Suppressor macrophage treated with lipopolysaccharide for 4 hours (primary cell): ENCODE data around the gene ELAVL2.

Experiments used
- DNase-seq: peaks from one replicate; pipeline ENCODE4 v3.0.0-alpha.2; 2020

Gene ELAVL2

DNA sequence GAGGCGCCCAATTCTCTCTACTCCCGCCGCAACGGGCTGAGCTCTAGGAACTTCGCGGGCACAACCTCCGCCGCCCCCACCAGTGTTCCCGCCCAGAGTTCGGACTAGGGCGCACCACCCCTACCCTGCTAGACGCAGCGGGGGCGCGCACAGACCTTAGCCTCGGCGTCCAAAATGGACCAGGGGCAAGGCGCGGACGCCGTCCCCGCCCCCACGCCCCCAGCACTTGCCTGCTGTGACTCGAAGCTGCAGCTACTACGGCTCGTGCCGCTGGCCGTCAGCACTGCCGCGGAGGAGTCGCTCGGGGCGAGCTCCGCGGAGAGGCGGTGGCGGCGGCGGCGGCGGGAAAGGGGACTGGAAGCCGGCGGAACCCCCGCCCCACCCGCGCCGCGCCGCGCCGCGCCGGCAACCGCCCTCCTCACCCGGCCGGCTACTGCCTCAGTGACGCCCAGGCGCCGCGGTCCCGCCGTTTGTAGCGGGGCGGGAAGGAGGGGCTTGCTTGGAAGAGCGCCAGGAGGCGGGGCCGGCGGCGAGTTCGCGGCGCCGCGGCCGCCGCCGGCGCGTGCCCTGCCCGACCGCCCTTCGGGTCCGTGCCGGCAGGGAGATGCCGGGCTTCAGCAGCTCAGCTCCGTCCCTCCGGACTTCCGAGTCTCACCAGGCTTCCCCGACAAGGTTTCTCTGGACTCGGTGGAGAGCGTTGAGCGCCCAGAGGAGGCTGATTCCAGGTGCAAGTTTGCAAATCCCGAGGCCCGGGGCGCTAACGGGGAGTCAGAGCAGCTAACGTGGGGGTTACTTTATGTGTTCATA is 4.5 kb downstream of the ELAVL2 start:
- DNase-seq: no peak

GRCh38 chr9:23820451-23821374 is 5.3 kb downstream of the ELAVL2 start:
- DNase-seq: no peak

GRCh38 chr9:23819403-23819802 is 6.6 kb downstream of the ELAVL2 start:
- no peak for DNase-seq

GRCh38 chr9:23814243-23814642 is 11.8 kb downstream of the ELAVL2 start:
- no peak for DNase-seq

DNA sequence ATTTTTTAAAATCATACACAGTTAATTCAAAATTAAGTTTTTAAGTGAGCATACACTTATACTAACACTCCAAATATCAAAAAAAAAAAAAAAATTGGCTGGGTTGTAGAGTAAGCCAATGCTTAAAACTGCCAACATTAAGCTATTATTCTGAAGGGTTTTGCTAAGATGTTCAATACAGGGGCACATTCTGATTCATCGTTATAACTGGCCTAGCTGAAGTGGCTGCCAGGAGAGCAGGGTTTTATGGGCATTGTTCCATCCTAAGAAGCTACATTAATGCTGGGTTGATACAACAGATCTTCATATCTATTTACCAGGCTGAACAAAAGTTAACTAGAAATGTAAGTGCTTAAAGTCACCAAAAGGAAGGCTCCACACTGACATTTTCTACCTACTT is 13.4 kb downstream of the ELAVL2 start:
- DNase-seq: no peak

- no peak for DNase-seq
Observed at GRCh38 chr9:23811633-23812032, 14.4 kb downstream of the ELAVL2 start.

GRCh38 chr9:23803216-23803615 is 22.8 kb downstream of the ELAVL2 start:
- DNase-seq: no peak

GRCh38 chr9:23801523-23801922 is 24.5 kb downstream of the ELAVL2 start:
- DNase-seq: no peak

DNA sequence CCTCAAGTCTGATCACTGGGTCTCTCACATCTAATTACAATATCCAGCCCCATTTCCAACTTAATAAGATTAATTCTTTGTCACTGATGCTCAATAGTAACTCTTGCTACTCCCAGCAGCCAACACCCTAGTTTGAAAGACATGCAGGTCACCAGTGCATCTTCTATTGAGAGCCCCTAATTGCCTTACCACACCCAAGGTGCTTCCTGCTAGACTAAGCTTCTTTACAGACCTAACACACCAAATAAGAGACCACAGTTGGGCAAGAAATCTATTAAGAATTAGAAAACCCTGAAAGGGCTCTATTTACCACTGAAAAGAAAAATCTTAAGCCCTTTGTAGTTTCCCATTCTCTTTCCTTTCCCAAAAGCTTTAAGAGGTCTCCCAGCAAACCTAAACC is 26.5 kb downstream of the ELAVL2 start:
- DNase-seq: no peak

GRCh38 chr9:23798325-23798724 is 27.7 kb downstream of the ELAVL2 start:
- DNase-seq: no peak

DNA sequence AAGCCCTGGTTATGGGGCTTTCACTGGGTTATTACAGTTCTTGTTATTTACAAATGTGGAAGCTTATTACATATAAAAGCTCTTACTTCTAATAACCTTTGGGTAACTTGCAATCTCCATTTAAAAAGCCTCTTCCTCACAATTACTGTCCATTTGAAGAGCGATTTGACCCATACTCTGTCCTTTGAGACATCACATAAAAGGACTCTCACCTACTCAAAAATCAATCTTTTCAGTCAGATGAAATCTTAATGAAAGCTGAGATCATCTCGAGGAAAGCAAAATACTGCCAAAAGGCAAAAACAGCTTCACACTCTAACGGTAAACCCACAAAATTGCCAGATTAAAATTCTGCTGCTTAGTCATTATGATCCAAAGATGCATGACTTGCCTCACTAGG is 29.8 kb downstream of the ELAVL2 start:
- DNase-seq: no peak

GRCh38 chr9:23790351-23791260 is 35.4 kb downstream of the ELAVL2 start:
- DNase-seq: no peak

DNA sequence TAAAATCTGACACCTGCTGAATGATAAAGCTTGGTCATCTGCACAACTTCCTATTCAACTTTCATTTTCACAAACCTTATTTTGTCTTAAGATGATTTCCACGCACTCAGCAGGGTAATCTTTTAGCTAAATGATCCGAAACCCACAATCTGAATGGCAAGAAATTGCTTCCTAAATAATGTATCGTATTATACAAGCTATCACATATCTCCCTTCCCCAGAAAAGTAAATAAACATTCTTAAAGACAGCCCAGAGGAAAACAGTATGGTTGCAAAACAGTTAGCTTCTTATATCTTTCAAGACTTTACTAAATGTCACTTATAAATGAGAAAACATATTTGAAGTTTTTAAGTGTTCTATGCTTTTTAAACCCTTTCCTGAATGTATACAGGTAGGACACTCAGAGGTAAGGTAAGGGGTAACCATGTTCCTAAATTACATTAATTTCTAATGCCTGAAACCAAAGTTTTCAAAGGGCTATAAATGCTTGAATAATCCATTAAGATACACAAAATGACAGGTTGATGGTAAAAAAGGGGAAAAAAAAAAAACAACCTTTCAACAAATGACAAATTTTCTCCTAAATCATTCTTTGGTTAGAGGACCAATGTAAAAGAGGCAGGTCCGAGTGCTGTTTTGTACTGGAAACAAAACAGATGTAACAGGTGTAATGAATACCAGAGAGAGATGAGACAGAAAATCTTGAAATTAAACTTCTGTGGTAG is 36.3 kb downstream of the ELAVL2 start:
- no peak for DNase-seq

GRCh38 chr9:23784962-23785361 is 41.1 kb downstream of the ELAVL2 start:
- no peak for DNase-seq

- DNase-seq: no peak
Observed at GRCh38 chr9:23783509-23783908, 42.5 kb downstream of the ELAVL2 start.

DNA sequence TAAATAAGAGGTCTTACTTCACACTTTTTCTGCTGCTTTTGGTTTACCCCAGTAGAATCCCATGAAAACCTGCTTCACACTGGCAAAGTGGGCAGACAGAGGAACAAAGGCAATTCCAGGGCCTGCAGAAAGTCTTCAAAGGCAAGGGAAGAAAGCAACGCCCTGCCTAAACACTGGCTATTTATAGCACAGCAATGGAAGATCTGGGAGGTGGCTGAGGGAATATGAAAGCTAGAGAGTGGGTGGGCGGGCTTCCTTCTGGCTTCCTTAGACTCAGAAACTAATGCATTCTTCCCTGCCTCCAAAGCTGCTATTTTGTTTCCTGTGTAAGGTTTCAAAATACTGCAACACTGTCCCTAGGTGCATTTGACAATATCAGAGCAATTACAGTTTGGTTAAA is 46.8 kb downstream of the ELAVL2 start:
- DNase-seq: no peak

DNA sequence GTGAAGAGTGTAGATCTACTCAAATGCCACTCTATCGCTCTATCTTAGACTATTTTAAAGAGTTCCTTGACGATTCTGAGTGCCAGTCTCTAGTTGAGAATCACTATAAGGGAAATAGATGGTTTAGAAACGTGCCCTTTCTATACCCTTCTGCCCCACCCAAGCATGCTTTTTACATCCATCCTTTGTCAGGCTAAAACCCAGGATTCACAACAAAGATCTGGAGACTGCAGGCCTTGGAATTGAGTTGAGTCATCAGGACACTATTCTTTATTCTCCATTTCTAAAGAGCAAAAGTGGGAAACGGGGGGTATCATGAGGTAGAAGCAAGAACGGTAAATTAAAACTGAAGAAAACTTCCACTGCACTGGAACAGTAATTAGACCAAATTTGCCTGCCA is 48.7 kb downstream of the ELAVL2 start:
- DNase-seq: no peak

GRCh38 chr9:23775549-23775948 is 50.5 kb downstream of the ELAVL2 start:
- DNase-seq: no peak

GRCh38 chr9:23774266-23774665 is 51.8 kb downstream of the ELAVL2 start:
- no peak for DNase-seq

- DNase-seq: no peak
Observed at GRCh38 chr9:23772385-23772783, 53.7 kb downstream of the ELAVL2 start.

- no peak for DNase-seq
Observed at GRCh38 chr9:23771746-23772384, 54.2 kb downstream of the ELAVL2 start.
